GM21360 (cell line): ENCODE data around the gene TTC28.
"Not testable (repeated sequence)": the region's sequence is repeated elsewhere in the genome, so short reads cannot be mapped to it uniquely, and the experiment has no call there.

ENCODE experiments used
- ATAC-seq: cut with Tn5 transposase; IDR thresholded peaks from one replicate; pipeline ENCODE4 v1.9.1; 2021; ENCODE audit warnings: mild to moderate bottlenecking, moderate library complexity; ENCODE audit not compliant: unreplicated experiment

TTC28 gene

DNA sequence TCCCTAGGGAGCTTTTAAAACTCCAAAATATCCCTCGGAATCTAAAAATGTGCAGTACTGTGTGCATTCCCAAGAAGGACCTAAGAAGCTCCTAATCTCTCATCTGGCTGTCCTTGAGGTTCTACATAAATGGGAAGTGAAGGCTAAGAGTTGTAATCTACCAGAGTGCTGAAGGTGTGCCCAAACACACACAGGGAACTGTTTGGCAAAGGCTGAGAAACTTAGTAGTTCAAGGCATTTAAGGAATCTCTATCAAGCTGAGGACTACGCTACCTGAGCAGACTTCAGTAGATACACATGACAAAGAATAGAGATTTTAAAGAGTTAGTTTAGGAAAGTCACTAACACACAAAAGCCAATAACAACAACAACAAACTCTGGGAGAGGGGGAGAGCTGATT lies 71.1 kb downstream of the TTC28 start:
- ATAC-seq, result no peak

GRCh38 chr22:28607795-28608194 lies 71.8 kb downstream of the TTC28 start:
- no peak for ATAC-seq

DNA sequence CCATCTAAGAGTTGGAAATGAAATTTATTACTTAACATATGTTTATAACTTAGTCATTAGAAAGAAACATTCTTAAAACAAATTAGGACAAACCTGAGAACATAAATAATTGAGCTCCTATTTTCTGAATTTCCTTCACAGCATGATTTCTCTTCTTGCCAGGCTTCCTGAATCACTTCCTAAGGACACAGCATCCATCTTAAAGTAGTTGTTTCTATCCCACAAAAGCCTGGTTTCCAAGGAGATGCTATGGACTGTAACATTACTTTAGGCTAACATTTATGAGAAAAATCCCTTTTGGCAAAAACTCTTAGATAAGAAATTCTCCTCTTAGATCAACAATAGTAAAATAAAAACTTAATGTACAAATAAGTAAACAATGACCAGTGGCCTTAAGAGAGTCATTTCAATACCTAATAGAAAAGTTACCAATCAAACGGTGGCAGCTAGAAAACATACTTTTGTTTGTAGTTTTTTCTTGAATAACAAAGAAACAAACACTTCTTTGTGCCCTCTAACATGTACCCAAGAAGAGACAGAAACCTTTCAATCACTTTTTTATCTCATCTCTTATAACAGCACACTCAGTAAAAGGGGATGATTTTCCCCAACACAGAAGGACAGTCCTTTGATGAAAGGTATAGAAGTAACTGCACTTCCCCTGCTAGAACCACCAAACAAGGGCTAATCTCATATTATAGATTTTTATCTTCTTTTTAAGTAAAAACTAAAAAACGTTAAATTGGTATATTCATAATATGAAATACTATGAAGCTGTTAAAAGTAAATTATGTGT lies 74.5 kb downstream of the TTC28 start:
- no peak for ATAC-seq

- no peak for ATAC-seq
These were observed 77.7 kb downstream of the TTC28 start for GRCh38 chr22:28601915-28602314.

GRCh38 chr22:28600546-28601143 lies 79.0 kb downstream of the TTC28 start:
- no peak for ATAC-seq

- no peak for ATAC-seq
These were observed 79.9 kb downstream of the TTC28 start for GRCh38 chr22:28599693-28600092.

GRCh38 chr22:28597665-28598064 lies 82.0 kb downstream of the TTC28 start:
- ATAC-seq, result no peak

GRCh38 chr22:28594797-28595462 lies 84.7 kb downstream of the TTC28 start:
- ATAC-seq, result no peak

- ATAC-seq, result no peak
These were observed 85.4 kb downstream of the TTC28 start for GRCh38 chr22:28594076-28594796.

DNA sequence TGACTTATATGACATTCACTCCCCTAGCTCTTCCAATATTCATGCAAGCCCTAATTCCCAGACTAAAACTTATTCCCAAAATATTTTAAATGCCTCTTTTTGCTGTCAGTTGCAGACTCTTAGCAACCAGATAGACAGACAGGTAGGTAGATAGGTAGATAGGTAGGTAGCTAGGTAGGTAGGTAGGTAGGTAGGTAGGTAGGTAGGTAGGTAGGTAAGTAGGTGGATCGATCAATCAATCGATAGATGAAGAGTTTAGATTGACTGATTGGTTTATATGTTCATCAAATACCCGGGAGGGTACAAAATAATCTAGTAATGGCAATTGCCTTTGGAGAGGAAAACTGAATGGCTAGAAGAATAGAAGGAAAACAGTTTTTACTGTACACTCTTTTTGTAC lies 86.3 kb downstream of the TTC28 start:
- no peak for ATAC-seq

GRCh38 chr22:28589102-28589750 lies 90.4 kb downstream of the TTC28 start:
- ATAC-seq, result no peak

DNA sequence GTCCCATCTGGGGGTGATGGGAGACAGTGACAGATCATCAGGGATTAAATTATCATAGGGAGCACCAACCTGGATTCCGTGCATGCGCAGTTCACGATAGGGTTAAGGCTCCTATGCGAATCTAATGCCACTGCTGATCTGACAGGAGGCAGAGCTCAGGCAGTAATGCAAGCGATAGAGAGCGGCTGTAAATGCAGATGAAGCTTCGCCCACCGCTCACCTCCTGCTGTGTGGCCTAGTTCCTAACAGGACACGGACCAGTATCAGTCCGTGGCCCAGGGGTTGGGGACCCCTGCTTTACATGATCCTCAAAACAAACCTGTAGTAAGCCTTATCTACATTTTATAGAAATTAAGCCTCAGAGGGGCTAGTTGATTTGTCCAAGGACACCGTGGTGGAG lies 94.3 kb downstream of the TTC28 start:
- ATAC-seq, result no peak

DNA sequence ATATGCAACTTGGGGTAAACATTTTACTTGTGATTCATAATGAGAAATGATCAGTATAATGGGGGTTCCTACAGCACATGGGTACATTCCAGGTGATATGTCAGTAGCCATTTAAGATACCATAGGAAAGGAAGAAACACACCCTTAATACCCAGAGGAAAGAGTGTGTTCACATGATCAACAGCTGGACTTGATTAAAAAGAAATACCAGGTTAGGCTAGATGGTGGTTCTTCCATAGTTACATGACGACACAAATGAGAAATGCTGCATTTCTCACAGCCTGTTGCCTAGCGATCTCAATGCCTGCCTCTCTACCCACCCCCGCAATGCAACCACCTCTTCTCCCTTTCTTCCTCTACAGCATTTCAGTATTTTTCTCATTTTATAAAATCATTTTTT lies 96.8 kb downstream of the TTC28 start:
- ATAC-seq, result no peak

GRCh38 chr22:28581016-28581415 lies 98.6 kb downstream of the TTC28 start:
- ATAC-seq, result no peak

- ATAC-seq, result no peak
These were observed 103.5 kb downstream of the TTC28 start for GRCh38 chr22:28576162-28576561.

GRCh38 chr22:28574159-28574788 lies 105.4 kb downstream of the TTC28 start:
- ATAC-seq, result no peak

- no peak for ATAC-seq
These were observed 108.8 kb downstream of the TTC28 start for GRCh38 chr22:28570696-28571373.

DNA sequence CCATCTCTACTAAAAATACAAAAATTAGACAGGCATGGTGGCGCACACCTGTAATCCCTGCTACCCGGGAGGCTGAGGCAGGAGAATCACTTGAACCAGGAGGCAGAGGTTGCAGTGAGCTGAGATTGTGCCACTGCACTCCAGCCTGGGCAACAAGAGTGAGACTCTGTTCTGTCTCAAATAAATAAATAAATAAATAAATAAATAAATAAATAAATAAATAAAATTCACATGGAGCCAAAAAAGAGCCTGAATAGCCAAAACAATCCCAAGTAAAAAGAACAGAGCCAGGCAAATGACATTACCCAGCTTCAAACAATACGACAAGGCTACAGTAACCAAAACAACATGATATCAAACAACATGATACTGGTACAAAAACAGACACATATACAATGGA lies 110.7 kb downstream of the TTC28 start:
- not testable (repeated sequence) for ATAC-seq

DNA sequence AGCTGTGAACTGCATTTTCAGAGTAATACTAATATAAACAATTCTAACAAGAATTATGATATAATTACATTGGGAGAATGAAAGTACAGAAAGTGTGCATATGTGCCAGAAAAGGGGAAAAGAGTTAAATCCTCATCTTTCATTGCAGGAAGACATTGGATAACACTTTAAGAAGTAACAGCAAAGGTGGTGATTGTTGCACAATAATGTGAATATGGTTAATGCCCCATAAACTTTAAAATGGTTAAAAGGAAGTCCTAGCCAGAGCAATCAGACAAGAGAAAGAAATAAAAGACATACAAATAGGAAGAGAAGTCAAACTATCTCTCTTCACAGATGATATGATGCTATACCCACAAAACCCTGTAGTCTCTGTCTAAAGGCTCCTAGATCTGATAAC lies 111.5 kb downstream of the TTC28 start:
- ATAC-seq, result no peak

DNA sequence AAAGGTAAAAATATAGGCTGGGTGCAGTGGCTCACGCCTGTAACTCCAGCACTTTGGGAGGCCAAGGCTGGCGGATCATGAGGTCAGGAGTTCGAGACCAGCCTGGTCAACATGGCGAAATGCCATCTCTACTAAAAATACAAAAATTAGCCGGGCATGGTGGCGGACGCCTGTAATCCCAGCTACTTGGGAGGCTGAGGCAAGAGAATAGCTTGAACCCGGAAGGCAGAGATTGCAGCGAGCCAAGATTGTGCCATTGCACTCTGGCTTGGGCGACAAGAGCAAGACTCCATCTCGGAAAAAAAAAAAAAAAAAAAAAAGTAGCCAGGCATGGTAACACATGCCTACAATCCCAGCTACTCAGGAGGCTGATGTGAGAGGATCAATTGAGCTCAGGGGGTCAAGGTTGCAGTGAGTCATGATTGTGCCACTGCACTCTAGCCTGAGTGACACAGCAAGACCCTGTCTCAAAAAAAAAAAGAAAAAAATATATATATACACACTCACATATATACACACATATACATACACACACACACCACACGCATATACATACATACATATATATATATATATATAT lies 112.6 kb downstream of the TTC28 start:
- ATAC-seq, result not testable (repeated sequence)
